Hypothalamus (tissue), 51 donors: ENCODE measurements around the gene FMN2.
"Not testable (repeated sequence)": the region's sequence is repeated elsewhere in the genome, so short reads cannot be mapped to it uniquely, and the experiment has no call there.

ENCODE experiments used
- DNase-seq, 51 donors: peaks; one replicate each; lab custom pipeline; 2025; lab: John Stamatoyannopoulos, UW

FMN2 gene

DNA sequence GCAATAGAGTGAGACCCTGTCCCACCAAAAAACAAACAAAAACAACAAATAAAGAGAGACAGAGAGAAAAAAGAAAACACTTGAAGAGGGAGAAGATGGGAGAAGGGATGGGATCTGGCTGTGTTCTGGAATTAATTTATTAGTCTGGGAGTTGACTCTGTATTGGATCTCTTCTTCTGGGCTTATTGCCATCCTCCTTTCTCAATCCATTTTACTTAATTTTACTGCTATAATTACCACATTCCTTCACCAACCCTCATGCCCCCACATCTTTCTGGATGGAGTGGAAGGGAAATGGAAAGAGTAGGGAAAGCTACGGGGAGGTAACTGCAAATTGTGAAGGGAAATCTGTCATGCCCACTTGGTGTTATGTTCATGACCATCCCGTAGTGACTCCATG is 42.9 kb downstream of the FMN2 start:
- no peak for DNase-seq

GRCh38 chr1:240136402-240136801 is 44.7 kb downstream of the FMN2 start:
- DNase-seq, result peak in 1 of 51 donors; percentile 9

DNA sequence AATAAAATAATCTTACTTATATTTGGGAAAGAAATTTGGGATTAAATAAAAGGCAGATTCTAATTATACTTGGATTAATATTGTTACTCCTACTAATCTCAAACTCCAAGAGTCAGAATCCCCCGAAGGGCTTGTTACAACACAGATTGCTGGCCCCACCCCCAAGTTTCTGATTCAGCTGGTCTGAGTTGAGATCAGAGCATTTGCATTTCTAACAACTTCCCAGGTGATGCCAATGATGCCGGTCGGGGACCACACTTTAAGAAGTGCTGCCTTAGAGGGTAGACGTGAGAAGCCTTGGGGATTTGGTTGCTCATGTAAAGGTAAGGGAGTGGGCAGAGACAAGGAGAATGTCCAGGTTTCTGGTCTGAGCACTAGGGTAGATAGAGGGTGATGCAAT is 47.2 kb downstream of the FMN2 start:
- DNase-seq, result no peak

DNA sequence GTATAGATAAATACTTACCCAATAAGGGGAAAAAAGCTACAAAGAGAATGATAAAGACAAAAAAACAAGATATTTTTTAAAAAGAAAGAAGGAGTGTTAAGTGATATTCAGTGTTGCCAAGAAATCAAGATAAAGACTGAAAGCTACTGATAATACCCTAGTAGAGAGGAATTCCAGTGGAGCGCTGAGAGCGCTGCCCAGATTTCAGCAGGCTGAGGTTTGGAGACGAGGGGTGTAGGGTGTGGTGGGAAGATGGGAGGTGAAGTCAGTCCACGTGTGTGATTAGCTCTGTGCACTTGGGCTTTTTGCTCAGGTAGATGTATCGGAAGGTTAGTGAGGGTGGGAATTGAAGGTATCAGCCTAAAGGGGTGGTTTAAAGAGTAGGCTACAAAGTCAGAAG is 47.8 kb downstream of the FMN2 start:
- DNase-seq, result no peak

DNA sequence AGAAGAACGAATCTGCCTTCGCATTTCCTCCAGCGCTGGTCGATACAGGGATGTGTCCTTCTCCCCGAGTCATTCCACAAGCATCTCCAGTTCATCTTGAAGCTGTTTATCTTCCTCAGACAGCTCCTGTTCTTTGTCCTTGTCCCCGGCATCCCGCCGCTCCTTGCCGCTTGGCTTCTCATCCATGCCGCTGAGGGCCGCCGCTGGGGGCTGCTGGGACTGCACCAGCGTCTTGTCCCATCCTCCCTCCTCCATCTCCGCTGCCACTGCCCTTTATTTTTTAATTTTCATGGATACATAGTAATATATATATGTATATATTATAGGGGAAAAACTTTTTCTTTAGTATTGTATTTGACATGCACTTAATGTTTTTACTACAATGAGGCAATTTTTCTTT is 53.4 kb downstream of the FMN2 start:
- DNase-seq, result no peak

- no peak for DNase-seq
Measured at GRCh38 chr1:240148333-240148732, 56.6 kb downstream of the FMN2 start.

DNA sequence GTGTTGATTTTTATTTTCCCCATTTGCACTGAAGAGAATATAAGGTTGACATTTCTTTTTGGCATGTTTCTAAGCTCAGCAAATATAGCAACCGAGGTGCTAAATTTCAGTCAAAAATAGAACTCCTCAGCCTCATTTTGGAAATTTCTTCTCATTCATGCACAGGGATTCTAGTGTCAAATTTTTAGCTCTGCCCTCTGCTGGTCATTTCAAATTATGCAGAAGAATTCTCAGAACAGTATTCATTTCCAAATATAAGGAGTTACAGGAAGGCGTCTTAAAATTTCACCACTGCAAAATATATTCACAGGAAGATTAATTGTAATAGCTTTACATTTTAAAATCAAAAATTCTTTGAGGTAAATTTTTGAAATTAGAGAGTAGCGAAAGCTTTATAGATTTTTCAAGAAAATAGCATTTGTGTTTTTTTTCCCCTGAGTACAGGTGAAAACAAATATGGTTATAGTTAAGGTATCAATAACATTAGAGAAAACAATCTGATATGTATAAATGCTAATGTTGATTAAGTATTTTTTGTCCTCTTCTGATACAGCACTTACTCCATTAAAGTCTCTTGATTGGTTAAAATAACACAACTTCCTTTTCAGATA is 57.9 kb downstream of the FMN2 start:
- peak in 2 of 51 donors; percentile 4 to 67 for DNase-seq

- no peak for DNase-seq
Measured at GRCh38 chr1:240151136-240151735, 59.6 kb downstream of the FMN2 start.

DNA sequence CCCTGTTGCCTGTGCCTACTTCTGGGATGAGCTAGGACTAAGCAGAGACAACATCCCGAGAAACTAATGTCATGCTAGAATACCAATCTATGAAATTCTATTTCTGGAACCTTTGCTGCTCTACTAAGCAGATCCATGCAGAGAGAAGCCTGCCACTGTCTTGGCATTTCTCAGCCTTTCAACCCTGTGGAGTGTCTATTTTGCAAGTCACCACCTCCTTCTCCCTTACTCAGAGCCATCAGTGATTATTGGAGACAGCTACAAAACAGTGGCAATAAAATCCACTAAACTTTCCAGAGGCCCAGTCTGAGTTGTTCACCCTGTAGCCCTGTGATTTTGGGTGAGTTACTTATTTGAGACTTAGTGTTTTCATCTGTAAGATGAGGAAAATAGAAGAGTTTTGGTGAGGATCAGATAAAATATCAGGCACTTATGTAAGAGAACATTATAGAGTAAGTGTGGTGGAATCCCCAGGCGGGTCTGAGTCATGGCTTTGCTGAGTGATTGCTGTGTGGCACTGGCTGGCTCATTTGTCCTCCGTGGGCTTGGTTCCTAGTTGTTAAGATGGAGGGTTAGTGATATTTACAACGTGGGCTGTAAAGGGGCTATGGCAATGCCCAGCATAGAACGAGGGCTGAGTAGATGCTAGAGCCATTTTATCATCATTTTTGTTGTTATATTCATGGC is 61.1 kb downstream of the FMN2 start:
- peak in 1 of 51 donors; percentile 22 for DNase-seq

DNA sequence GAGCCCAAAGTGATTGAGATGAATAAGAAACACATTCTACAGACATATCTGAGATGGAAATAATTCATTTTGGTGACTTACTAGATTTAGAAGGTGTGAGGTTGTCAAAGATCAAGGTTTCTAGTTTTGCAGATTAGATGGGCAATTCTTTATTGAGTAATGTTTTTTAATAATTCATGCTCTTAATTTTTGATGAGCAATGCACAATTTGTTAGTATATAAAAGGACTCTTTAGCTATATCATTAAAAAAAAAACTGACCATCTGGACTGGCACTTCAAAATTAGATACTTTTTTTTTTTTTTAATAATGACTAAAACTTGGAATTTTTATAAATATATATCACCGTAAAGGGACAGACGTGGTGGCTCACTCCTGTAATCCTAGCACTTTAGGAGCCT is 63.9 kb downstream of the FMN2 start:
- DNase-seq, result no peak

DNA sequence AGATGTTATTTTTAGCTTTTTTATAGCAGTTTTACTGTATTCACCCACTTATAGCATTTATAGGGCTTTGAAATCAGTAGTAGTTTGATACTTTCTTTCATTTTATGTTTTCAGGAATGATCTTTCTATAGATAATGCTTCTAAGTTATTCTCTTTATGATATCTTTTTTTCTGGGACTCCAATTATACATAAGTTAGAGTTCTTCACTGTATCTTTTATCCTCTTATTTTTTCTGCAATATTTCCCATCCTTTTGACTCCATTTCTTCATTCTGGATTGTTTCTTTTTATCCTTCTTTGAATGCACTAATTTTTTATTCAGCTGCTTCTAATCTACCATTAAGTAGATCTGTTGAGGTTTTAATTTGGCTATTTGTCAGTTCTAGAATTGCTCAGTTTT is 73.1 kb downstream of the FMN2 start:
- DNase-seq, result no peak

DNA sequence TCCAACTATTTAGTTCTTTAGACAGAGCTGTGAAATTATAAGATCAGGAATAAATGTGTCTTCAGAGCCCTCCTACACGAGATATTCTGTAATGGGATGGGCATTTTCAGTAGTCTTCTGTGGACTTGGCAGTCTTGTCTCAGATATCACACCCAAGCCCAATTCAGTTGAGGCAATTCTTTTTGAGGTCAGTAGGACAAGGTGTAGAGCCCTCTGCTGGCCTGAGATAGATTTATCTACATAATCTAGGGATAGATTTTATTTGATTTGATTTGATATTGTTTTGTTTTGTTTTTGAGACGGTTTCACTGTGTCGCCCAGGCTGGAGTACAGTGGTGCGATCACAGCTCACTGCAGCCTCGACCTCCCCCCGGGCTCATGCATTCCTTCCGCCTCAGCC is 77.5 kb downstream of the FMN2 start:
- no peak for DNase-seq

GRCh38 chr1:240170266-240170665 is 78.6 kb downstream of the FMN2 start:
- no peak for DNase-seq

- DNase-seq, result no peak
Measured at GRCh38 chr1:240170806-240171205, 79.1 kb downstream of the FMN2 start.

- no peak for DNase-seq
Measured at GRCh38 chr1:240171907-240172306, 80.2 kb downstream of the FMN2 start.

DNA sequence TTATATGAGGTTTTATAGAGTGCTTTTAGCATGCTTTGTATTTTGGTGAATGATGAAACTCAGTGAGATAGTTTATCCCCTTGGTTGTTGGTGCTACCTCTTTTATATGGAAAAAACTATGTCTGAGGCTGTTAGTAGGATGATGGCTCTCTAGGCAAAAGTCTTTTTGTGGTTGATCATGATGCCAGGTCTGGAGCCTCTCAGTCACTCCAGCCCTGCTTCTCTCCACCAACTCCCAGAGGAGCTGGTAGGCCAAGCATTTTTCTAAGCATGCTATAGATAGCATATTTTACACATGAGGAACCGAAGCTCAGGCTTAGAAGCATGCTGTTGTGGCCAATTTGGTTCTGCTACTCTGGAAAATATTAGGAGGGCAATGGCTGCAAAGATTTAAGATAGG is 82.2 kb downstream of the FMN2 start:
- no peak for DNase-seq

DNA sequence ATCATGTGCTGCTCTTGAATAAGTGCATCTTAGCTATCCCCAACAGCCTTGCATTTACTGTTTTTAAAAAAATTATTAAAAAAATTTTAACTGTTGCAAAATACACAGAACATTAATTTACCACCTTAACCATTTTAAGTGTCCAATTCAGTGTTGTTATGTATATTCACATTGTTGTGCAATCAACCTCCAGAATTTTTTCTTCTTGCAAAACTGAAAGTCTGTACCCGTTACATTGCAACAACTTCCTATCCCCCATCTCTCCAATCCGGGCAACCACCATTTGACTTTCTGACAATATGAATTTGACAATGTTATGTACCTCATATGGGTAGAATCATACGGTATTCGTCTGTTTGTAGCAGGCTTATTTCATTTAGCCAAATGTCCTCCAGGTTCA is 83.1 kb downstream of the FMN2 start:
- DNase-seq, result no peak

- peak in 13 of 51 donors; percentile 6 to 43 (median 17) for DNase-seq
Measured at GRCh38 chr1:240178366-240178765, 86.7 kb downstream of the FMN2 start.

GRCh38 chr1:240184682-240185081 is 93.0 kb downstream of the FMN2 start:
- not testable (repeated sequence) for DNase-seq

DNA sequence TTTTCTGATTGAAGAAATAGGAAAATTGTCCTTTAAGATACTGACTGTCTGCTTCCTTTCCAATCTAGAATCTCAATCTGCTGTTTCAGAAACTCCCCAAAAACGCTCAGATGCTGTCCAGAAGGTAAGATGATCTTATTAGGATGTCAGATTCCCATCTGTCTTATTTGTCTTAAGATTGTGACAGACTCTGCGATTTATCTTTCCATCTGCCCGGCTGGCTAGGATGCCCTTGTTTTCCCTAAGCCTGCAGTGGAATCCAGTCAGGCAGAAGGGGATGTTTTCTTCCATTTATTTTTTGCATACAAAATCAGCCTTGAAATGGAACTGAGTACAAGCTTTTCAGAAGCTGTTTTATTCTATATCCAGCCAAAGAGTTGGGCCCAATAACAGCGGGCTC is 96.5 kb downstream of the FMN2 start:
- peak in 1 of 51 donors; percentile 10 for DNase-seq

DNA sequence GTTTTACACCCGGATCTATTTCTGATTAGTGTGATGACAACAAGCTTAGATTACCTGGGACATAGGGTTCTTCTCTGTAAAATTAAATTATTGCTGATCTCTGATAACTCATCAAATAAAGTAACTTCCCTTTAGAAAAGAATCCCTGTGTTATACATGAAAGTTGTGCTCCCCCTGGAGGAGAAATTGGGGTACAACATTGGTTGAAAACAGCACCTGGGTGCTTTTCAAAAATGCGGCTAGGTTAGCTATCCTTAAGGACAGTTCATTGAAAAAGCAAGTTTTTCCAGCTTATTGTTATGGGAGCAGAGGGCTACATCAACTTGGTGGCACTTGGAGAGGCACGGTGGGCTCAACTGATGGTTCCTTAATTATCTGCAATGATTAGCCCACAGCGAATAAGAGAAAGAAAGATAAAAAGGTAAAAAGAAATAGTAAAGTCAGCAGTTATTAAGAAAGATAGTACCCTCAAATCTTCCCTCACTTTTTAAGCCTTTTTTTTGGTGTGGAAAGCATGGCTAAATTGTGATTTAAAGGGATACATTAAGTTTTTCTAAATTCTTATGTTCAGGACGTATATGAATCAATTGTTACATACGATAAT is 97.8 kb downstream of the FMN2 start:
- DNase-seq, result peak in 5 of 51 donors; percentile 3 to 40 (median 15)
